ENCODE data around the gene S1PR2. TPM values are rescaled to one million over a fixed set of nuclear protein-coding genes. Genes with fewer than 3 reads are reported as not detected.

The S1PR2 gene, protein sequence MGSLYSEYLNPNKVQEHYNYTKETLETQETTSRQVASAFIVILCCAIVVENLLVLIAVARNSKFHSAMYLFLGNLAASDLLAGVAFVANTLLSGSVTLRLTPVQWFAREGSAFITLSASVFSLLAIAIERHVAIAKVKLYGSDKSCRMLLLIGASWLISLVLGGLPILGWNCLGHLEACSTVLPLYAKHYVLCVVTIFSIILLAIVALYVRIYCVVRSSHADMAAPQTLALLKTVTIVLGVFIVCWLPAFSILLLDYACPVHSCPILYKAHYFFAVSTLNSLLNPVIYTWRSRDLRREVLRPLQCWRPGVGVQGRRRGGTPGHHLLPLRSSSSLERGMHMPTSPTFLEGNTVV
- total RNA-seq (2014; rRNA removed; shearing (Covaris generic)) = 4.7 and 4.9 TPM in 2 replicates

DNA sequence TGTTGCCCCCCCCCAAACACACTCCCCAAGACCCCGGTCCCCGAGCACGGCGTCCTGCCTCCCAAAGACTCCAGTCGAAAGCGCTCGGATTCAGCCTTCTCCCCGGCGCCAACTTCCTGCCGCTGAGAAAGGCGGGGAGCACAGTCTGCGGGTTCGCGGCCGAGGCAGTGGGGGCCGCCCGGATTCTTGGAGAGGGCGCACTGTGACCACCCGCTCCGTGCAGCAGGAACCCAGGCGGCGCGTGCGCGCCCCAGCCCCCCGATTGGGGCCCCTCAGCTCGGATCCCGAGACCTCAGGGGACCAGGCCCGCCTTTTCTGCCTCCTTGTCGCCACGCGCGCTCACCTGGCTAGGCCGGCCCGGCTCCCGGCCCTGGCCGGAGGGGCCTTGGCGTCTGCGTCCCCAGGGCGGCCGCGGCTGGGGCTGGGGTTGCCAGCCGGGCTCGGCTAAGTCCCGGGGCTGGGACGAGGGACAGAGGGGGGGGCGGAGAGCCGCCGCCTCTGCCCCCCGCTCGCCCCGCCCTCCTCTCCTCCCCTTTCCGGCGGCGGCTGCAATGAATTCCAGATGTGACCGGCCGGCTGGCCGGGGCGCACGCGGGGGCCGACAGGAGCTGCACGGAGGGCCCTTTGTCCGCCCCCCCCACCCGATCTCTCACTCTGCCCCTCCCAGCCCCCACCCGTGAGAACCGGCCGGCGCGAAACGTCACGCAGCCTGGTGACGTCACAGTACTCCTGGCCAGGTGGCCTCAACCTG is at the start of gene S1PR2:
Gene S1PR2 (minus strand): TSS at position 471 of the 751 bp plus-strand sequence. CDS start 6,426 bp downstream, outside the sequence.
- peak; percentile 76 for DNase-seq (ENCODE audit: low read depth)

GRCh38 chr19:10279737-10280442 is 48.8 kb upstream of the S1PR2 start:
- no peak for DNase-seq (ENCODE audit: low read depth)

DNA sequence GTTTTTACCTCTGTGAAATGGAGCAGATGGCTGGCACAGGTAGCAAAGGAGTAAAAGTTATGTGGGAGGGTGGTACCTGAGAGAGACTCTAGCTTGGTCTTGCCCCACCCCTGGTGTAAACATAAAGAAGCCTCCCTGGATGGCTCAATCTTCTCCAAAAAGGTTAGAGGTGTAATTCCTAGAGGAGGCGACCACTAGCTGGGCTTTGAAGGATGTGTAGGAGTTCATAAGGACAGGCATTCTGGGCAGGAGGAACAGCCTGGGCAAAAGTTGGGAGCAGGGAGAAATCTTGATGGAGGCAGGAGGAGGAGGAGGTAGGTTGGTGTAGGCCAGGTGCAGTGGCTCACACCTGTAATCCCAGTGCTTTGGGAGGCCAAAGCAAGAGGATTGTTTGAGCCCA is 47.8 kb upstream of the S1PR2 start:
- DNase-seq (ENCODE audit: low read depth) = no peak

DNA sequence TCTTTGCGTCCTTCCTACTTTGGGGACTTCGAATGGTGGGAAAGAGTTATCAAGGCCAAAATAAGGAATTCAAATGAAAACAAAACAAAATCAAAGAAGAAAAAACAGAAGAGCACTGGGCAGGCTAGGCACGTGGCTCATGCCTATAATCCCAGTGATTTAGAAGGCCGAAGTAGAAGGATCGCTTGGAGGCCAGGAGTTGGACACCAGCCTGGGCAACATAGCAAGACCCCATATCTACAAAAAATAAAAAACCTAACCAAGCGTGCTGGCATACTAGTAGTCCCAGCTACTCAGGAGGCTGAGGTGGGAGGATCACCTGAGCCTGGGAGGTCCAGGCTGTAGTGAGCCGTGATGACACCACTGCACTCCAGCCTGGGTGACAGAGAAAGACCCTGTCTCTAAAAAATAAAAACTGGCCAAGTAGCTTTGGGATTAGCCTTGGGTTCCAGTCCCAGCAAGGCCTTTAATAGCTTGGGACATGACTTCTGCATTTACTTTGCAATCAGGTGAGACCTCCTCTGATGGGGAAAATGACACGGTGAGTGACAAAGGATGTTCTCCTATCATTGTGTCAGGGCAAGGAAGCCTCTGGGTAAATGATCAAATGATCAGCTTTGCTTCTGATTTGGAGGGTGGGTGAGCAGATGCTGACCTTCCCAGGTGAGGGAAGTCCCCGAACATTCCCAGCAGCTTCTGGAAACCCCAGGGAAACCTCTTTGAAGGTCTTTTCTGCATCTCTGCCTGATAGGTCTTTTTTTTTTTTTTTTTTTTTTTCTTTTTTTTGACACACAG is 46.9 kb upstream of the S1PR2 start:
- no peak for DNase-seq (ENCODE audit: low read depth)

DNA sequence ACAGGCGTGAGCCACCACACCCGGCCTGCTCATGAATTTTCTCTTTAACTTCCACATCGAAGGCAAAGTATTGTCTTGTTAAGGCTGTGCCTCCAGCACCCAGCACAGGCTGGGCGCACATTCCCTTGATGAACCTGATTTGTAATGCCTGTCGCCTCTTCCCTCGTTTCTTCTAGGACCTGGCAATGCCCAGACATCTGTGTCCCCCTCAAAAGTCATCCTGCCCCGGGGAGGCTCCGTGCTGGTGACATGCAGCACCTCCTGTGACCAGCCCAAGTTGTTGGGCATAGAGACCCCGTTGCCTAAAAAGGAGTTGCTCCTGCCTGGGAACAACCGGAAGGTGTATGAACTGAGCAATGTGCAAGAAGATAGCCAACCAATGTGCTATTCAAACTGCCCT is 43.5 kb upstream of the S1PR2 start:
- DNase-seq (ENCODE audit: low read depth) = no peak

GRCh38 chr19:10271543-10272086 is 40.5 kb upstream of the S1PR2 start:
- peak; percentile 61 for DNase-seq (ENCODE audit: low read depth)

- DNase-seq (ENCODE audit: low read depth) = peak; percentile 92
Measured at GRCh38 chr19:10270616-10271394, 39.7 kb upstream of the S1PR2 start, which contains the start of gene ICAM1. ICAM1 (plus strand) TSS chr19:10271120; CDS start chr19:10271160, 40 bp downstream.

GRCh38 chr19:10270180-10270615 is 39.1 kb upstream of the S1PR2 start:
- DNase-seq (ENCODE audit: low read depth) = peak; percentile 90

- peak; percentile 77 for DNase-seq (ENCODE audit: low read depth)
Measured at GRCh38 chr19:10269333-10270179, 38.4 kb upstream of the S1PR2 start.

DNA sequence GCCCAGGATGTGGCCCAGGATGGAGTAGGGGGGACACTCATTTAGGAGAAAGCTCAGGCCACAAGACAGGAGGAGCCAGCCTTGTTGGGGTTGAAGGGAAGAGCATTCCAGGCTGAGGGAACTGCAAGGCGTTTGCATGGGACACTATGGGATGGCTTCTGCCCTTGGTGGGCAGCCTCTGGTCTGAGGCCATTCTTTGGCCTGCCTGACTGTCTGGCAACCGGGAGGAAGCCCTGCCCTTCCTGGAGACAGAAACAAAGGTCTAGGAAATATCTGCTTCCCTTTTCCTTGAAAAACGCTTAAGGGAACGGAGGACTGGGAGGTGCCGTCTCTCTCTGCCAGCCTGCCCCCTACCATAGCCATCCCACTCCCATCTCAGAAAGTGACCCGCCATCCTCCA is 36.9 kb upstream of the S1PR2 start:
- DNase-seq (ENCODE audit: low read depth) = no peak

GRCh38 chr19:10266706-10267105 is 35.6 kb upstream of the S1PR2 start:
- DNase-seq (ENCODE audit: low read depth) = no peak

- DNase-seq (ENCODE audit: low read depth) = peak; percentile 46
Measured at GRCh38 chr19:10262771-10263170, 31.6 kb upstream of the S1PR2 start.

DNA sequence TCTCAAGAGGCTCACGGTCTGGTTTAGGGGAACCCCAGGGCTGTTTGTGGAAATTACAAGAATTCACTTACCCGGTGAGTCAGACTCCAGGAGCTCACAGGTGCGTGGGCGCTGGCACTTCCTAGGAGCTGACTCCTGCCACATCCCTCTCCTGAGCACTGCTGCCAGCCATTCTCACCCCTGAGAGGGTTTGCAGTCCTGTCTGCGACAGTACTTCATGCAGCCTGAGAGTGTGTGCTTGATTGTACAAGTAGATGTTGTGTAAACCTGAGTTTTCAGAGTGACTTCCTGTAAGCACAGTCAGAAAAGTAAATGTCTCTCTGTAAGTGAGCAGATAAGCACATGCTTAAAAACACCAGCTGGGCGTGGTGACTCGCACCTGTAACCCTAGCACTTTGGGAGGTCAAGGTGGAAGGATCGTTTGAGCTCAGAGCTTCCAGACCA is 29.0 kb upstream of the S1PR2 start:
- no peak for DNase-seq (ENCODE audit: low read depth)

GRCh38 chr19:10259162-10259905 is 28.2 kb upstream of the S1PR2 start:
- peak; percentile 73 for DNase-seq (ENCODE audit: low read depth)

DNA sequence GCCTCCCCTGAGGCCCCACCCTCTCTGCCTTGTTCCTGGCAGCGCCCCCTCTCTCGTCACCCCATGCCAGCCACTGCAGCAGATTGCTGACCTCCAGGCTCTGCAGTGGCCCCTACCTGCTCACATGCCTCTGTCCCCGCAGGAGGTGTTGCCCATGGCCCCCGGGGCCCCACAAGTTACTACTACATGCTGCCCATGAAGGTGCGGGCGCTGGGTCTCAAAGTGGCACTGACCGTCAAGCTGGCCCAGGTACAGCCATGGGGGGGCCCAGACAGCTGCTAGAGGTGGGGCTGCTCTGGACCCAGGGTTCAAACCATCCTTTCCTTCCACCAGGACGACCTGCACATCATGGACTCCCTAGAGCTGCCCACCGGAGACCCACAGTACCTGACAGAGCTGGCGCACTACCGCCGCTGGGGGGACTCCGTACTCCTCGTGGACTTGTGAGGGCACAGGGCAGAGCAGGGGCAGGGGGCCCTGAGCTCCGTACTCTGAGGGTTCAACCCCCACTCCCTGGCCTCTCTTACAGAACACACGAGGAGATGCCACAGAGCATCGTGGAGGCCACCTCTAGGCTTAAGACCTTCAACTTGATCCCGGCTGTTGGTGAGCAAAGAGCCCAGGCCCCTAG is 27.1 kb upstream of the S1PR2 start:
- DNase-seq (ENCODE audit: low read depth) = no peak

DNA sequence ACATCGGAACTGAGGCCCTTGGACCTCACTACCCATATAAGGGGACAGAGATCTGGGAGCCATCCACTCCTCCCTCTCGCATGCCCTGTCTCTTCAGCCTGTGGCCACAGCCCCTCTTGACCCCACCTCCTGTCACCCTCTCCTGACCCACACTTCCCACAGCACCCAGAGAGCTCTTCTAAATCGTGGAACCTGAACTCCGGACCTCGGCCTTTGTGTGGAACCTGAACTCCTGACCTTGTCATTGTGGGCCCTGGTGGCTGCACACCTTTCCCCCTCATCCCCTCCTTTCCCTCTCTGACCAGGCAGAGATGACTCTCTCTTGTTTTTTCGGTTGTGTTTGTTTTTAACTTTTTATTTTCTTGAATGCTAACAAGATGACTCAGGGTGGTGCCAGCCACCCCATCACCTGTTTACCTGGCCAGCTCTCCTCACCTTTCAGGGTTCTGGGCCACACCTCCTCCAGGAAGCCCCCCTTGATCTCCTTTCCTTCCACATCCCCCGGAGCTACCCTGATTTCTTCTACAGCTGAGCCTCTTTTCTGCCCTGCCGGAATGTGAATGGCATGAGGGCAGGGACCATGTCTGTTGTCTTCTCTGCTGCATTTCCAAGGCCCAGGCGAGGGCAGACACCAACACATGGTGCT is 26.0 kb upstream of the S1PR2 start:
- no peak for DNase-seq (ENCODE audit: low read depth)

DNA sequence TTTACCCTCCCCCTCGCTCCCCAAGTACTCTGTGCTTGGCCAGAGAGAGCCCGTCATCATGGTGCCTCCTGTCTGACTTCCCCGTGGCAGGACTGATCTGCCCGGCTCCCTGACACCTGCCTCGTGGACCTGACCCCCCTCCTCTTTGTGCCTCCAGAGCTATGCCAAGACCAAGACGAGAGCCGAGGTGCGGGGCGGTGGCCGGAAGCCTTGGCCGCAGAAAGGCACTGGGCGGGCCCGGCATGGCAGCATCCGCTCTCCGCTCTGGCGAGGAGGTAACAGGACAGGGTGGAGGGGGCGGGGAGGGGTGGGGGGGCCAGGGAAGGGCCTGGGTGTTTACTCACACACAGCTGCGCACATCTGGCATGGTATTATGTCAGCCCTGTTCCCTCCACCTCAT is 25.4 kb upstream of the S1PR2 start:
- no peak for DNase-seq (ENCODE audit: low read depth)

- DNase-seq (ENCODE audit: low read depth) = no peak
Measured at GRCh38 chr19:10255358-10255757, 24.2 kb upstream of the S1PR2 start.

All from RPMI7951 (cell line).